ENCODE results near the gene SDK1. TPM values are rescaled to one million over a fixed set of nuclear protein-coding genes. Genes with fewer than 3 reads are reported as not detected.

The SDK1 gene
- total and polyA plus RNA-seq, 12 donors, result 1.0 to 5.3 (median 3.2) TPM

GRCh38 chr7:4023502-4023901, 722.5 kb downstream of the SDK1 start:
- Histone ChIP-seq H3K4me3 (no peak overlapping the region), H3K36me3 (no peaks in the 10 kb centered on the region), H3K9me3 (peaks cover 0 to 20% (median 0%) of the 10 kb centered on the region in 11 donors), H3K4me1 (no peaks in the 10 kb centered on the region), H3K27ac (no peak overlapping the region), H3K27me3 (no peaks in the 10 kb centered on the region)
- DNase-seq, result no peak
- no peak for ATAC-seq
- 92 to 95% methylated on average over 10 of the region's 10 CpGs for WGBS, 2 donors
- intact Hi-C loops (cut with DNase I), result no loop called here
- no peak for TF ChIP-seq CTCF (IDR thresholded peaks at IDR 0.05)

GRCh38 chr7:4024133-4024532, 723.1 kb downstream of the SDK1 start:
- H3K36me3 ChIP-seq, result no peaks in the 10 kb centered on the region
- no peak overlapping the region for H3K27ac ChIP-seq
- H3K4me3 ChIP-seq, result no peak overlapping the region
- WGBS, 2 donors, result 32 to 79% methylated on average over 1 of the region's 1 CpG
- DNase-seq, result no peak
- intact Hi-C loops (cut with DNase I), result no loop called here
- H3K27me3 ChIP-seq, result no peaks in the 10 kb centered on the region
- H3K9me3 ChIP-seq, result peaks cover 0 to 13% (median 0%) of the 10 kb centered on the region in 11 donors
- no peaks in the 10 kb centered on the region for H3K4me1 ChIP-seq
- no peak for ATAC-seq
- TF ChIP-seq CTCF (IDR thresholded peaks at IDR 0.05), result no peak

GRCh38 chr7:4024806-4025205, 723.8 kb downstream of the SDK1 start:
- Histone ChIP-seq H3K27ac (no peak overlapping the region), H3K9me3 (peaks cover 0 to 7% (median 0%) of the 10 kb centered on the region in 11 donors), H3K36me3 (no peaks in the 10 kb centered on the region), H3K4me3 (no peak overlapping the region), H3K4me1 (no peaks in the 10 kb centered on the region), H3K27me3 (no peaks in the 10 kb centered on the region)
- 89 to 91% methylated on average over 7 of the region's 7 CpGs for WGBS, 2 donors
- no peak for ATAC-seq
- no peak for TF ChIP-seq CTCF (IDR thresholded peaks at IDR 0.05)
- DNase-seq, result no peak
- intact Hi-C loops (cut with DNase I), result no loop called here

GRCh38 chr7:4025210-4025609, 724.2 kb downstream of the SDK1 start:
- no peak for TF ChIP-seq CTCF (IDR thresholded peaks at IDR 0.05)
- peaks cover 0 to 6% (median 0%) of the 10 kb centered on the region in 11 donors for H3K9me3 ChIP-seq
- intact Hi-C loops (cut with DNase I), result no loop called here

More at GRCh38 chr7:4025210-4025609, 724.2 kb downstream of the SDK1 start:
- no peak for DNase-seq
- 93% methylated on average over 12 of the region's 12 CpGs for WGBS, 2 donors
- no peaks in the 10 kb centered on the region for H3K4me1 ChIP-seq
- no peak overlapping the region for H3K4me3 ChIP-seq
- H3K27me3 ChIP-seq, result no peaks in the 10 kb centered on the region
- no peaks in the 10 kb centered on the region for H3K36me3 ChIP-seq
- H3K27ac ChIP-seq, result no peak overlapping the region
- ATAC-seq, result no peak

Measured in heart right ventricle (tissue), 16 donors.